HG03135 (cell line): ENCODE measurements around the gene CDH16.
"Not testable (repeated sequence)": the region's sequence is repeated elsewhere in the genome, so short reads cannot be mapped to it uniquely, and the experiment has no call there.

Experiments
- ATAC-seq: cut with Tn5 transposase; IDR thresholded peaks from one replicate; pipeline ENCODE4 v1.9.1; 2021; ENCODE audit warnings: mild to moderate bottlenecking, moderate library complexity; ENCODE audit not compliant: unreplicated experiment

The CDH16 gene

DNA sequence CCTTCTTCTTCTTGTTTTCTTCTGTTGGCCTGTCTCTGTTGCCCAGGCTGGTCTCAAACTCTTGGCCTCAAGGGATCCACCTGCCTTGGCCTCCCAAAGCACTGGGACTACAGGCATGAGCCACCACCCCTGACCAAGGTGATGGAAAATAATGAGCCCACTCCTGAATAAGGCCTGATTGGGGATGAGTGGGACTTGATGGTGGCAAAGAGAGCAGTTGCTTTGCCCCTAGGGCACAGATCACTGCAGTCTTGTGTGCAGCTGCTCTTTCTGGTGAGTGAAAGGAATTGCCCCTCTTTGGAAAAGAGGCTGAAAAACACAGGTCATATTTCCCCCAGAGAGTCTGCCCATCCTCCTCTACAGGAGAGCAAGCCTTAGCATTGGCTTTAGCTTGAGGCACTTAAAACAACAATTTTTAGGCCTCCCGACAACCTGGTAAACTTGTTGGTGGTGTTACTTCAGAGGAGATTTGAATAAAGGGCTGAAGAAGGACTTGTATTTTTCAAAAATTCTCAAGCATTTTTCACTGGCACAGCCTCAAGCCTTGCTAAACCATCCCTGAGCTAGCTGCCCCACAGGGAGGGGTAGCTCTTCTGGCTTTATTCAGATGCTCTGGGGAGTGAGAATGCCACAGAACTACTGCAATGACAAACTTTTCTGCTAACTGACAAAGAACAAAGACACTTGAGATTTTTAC is 44.5 kb downstream of the CDH16 start:
- no peak for ATAC-seq

DNA sequence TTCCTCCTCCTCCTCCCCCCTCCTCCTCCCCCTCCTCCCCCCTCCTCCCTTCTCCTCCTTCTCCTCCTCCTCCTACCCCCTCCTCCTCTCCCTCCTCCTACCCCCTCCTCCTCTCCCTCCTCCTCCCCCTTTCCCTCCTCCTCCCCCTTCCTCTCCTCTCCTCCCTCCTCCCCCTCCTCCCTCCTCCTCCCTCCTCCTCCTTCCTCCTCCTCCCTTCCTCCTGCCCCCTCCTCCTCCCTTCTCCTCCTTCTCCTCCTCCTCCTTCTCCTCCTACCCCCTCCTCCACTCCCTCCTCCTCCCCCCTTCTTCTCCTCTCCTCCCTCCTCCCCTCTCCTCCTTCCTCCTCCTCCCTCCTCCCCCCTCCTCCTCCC is 45.0 kb downstream of the CDH16 start:
- no peak for ATAC-seq

DNA sequence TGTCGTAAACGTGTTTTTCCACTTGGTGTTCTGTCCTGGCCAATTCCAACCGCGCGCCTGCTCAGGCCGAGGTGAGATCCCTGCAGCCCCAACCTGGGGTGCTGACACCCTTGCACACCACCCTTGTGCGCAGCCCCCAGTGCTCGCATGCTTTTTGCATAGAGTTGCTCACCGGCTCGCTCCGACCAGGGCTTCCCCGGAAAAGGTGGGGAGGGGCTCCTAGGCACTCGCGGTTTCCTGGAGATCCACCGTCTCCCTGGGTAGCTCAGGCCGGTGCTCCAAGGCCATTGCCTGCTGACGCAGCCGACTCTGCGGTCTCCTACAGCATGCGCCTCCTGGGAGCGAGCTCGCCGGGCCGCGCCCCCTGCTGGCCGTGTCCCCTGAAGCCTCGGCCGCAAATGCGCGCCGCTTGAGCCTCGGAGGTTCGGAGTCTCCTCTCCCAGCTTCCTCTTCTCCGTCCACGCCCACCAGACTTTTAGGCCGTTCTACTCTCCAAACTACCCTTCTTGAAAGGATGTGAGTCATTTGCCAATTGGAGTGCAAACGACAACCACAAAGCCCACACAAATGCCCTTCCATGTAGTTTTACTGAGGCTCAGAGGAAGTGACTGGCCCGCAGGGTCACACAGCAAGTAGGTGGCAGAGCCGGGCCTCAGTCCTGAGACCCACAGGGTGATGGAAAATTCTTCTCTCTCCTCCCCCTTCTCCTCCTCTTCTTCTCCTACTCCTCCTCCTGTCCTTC is 45.6 kb downstream of the CDH16 start:
- ATAC-seq = peak; percentile 64

DNA sequence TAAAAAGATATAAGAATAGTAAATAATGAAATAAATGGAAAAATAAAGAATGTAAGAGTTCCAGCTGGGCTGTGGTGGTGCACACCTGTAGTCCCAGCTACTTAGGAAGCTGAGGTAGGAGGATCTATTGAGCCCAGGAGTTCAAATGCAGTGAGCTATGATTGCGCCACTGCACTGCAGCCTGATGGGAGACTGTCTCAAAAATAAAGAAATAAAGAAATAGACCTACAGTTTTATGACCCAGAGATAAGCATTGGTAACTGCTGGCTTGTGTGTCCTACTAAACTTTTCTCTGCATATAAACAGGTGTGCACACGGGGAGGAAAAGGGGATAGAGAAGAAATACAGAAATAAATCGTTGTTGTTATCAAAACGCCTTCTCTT is 46.1 kb downstream of the CDH16 start:
- no peak for ATAC-seq

DNA sequence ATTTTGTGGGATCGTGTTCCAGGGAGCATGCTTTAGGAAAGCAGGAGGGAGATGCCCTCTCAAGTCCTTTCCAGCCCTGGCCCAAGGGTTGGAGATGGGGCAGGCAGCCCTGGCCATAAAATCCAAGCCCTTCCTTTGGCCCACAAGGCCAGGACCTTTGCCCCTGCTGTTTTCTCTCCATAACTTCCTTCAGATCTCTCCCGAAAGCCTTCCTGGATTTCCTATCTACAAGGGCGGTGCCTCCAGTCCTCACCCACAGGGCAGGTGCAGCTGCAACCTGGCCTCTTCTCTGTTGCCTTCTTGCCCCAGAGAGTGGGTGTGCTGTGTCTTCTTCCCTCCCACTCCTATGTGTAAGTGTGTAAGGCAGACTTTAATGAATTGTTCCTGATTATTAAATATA is 46.8 kb downstream of the CDH16 start:
- no peak for ATAC-seq

DNA sequence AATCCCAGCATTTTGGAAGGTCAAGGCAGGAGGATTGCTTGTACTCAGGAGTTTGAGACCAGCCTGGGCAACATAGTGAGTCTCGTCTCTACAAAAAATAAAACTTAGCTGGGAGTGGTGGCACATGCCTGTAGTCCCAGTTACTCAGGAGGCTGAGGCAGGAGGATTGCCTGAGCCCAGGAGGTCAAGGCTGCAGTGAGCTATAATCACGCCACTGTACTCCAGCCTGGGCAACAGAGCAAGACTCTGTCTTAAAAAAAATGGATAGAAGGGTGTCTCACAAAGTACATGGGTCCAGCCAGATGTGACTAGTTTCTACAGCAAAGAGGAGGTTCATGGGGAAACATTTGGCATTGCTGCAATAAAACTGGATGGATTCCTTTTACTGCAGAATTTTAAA is 47.3 kb downstream of the CDH16 start:
- ATAC-seq = not testable (repeated sequence)

DNA sequence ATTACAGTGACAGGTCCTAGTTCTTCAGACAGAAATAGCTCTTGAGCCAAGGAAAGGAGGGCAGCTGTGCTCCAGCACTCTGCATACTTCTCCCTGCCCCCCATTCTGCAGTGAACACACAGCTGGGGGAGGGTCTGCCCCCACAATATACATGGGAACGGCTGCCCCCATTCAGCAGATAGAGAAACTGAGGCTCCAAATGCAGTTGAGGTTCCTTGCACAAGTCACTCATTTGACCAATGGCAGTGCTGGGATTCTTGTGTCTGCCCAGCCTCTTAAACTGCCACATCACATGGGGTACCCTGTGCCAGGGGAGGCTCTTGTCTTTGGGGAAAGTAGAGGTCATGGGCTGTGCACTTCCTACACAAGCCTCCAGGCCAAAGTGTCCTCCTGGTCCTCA is 49.3 kb downstream of the CDH16 start:
- ATAC-seq = no peak

DNA sequence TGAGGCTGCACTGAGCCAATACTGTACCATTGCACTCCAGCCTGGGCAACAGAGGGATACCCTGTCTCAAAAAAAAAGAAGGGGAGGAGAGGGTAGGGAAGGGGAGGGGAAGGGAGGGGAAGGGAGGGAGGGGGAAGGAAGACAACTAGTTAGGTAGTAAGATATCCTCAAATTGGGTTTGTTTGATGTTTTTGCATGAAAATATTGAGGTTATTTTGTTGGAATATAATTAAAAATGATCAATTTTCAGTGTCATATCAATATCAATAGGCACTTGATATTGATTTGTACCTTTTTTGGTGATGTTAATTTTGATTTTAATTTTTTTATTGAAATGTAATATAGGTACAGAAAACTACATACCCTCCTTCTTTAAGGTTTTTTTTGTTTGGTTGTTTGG is 55.0 kb downstream of the CDH16 start:
- ATAC-seq = no peak

DNA sequence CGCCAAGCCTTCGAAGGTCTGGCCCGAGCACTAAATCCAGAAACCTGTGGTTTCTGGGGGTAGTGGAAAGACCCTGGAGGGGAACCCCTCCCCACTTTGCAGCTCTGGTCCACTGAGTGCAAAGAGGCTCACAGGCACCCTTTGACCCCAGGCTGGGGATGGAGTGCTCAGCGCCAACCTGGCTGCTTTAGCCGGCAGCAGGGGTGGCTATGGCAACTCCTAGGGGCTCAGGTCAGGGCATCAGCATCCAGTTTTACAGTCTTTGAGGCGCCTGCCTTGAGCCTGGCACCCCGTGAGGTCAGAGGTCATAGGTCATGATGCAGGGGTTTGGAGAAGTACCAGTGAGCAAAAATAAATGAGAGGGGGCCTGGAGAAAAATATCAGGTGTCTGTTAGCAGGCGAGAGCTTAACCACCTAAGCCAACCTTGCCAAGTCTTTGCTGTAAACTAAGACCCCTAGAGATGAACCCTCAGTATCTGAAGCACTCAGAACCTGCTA is 56.6 kb downstream of the CDH16 start:
- ATAC-seq = no peak

DNA sequence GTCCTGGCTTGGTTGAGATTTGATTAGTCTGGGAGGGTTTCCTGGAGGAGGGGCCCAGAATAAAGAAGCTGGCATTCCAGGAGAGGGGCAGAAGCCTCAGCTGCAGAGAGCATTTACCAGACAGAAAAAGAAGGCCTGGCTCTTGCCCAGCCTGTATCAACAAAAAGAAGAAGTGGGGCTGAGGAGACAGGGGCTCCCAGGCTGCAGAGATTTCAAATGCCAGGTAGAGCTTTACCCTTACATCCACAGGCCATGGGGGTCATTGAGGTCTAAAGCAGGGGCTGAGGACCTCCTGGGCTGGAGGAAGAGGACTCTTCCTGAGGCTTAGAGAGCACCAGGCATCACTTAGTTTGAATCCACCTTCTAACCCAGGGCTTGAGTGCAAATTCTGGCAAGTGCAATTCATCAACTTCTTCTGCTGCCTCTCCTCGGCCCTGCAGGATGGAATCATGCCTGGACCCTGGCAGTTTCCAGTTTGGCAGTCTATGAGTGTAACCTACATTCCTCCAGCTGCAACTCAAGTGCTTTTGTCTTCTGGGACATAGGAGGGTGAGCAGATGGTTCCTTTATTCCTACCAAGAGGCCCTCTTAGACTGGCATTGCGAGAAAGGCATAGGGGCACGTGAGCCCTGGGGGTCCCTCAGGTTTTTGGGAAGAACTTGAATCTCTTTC is 59.2 kb downstream of the CDH16 start:
- no peak for ATAC-seq

DNA sequence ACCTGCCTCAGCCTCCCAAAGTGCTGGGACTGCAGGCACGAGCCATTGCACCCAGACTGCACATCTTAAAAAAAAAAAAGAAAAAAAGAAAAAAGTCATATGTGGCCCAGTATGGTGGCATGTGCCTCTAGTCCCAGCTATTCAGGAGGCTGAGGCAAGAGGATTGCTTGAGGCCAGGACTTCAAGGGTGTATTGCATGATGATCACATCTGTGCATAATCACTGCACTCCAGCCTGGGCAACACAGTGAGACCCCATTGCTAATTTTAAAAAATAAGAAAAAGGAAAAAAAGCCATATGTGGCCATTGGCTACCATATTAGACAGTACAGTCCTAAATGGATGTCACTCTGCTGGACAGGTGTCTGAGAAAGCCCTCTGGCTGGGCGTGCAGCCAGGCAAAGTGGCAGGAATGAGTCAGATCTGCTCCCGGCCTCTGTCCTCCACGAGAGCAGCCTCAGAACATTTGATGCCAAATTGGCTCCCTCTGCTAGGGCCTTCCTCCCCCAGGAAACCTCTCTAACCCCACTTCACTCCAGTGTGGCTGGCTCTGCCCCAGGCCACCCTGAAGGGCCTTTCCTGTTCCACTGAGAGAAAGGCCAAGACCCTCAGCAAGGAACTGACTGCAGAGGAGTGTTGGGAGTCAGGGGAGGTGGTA is 59.8 kb downstream of the CDH16 start:
- no peak for ATAC-seq
